ES-I3 (cell line): Measurements from ENCODE around the gene BCO1.

Experiments
- H3K36me3 ChIP-seq: 2 replicates; pipeline ENCODE4 v1.6.1; 2013; ENCODE audit warnings: mild to moderate bottlenecking, low read length, control low read depth, moderate library complexity; ENCODE audit not compliant: insufficient read depth
- H3K4me1 ChIP-seq: 2 replicates; pipeline ENCODE4 v1.6.1; 2013; ENCODE audit warnings: mild to moderate bottlenecking, control low read depth, low read length; ENCODE audit not compliant: insufficient read depth
- H3K9ac ChIP-seq: 2 replicates; pipeline ENCODE4 v1.6.1; 2013; ENCODE audit warnings: low read depth, mild to moderate bottlenecking, low read length, moderate library complexity
- H3K9me3 ChIP-seq: 2 replicates; pipeline ENCODE4 v1.6.1; 2013; ENCODE audit warnings: mild to moderate bottlenecking, low read length, moderate library complexity; ENCODE audit not compliant: control insufficient read depth, insufficient read depth

The BCO1 gene

GRCh38 chr16:81277541-81278080, 39.1 kb downstream of the BCO1 start:
- Histone ChIP-seq H3K9ac (no peak overlapping the region), H3K36me3 (no peaks in the 10 kb centered on the region), H3K9me3 (no peaks in the 10 kb centered on the region)

DNA sequence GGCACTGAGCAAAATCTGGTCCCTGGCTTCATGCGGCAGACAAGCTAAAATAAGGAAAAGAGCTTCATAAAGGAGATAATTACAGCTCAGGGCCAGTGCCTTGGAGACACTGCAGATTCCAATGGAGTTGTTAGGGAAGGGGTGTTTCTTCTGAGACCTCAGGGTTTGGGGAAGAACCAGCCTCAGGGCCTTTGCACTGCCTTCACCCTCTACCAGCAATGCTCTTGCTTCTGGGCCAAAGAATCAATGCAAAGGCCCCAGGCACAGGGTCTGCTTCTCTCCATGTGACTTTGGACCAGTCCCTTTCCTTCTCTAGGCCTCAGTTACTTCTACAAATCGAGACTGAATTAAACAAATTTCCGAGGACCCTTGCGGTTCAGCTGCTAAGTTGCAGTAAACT, 40.0 kb downstream of the BCO1 start:
- Histone ChIP-seq H3K36me3 (no peaks in the 10 kb centered on the region), H3K4me1 (no peaks in the 10 kb centered on the region; the same call in 1 of the 2 replicates), H3K9me3 (no peaks in the 10 kb centered on the region), H3K9ac (no peak overlapping the region)

More at GRCh38 chr16:81277541-81278080, 39.1 kb downstream of the BCO1 start:
- H3K4me1 ChIP-seq, result no peaks in the 10 kb centered on the region; the same call in 1 of the 2 replicates

- Histone ChIP-seq H3K36me3 (no peaks in the 10 kb centered on the region), H3K4me1 (no peaks in the 10 kb centered on the region), H3K9ac (no peak overlapping the region), H3K9me3 (no peaks in the 10 kb centered on the region)
Measured at GRCh38 chr16:81279392-81279791, 40.9 kb downstream of the BCO1 start.

DNA sequence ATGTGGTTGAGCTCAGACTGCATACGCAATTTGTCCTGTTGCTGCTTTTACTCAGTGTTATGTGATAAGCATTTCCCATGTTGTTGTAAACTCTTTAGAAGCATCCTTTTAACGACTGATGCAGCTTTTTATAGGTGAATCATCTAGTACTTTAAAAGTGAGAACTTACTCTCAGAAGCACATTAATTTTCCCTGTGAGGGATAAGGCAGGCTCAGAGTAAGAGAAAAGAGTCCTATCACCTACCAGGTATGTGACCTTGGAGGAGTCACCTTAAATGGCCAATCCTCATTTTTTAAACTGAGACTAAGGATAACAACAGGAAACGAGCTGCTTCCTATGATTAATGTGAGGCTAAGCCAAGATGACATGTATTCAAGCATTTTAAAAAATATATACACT, 41.9 kb downstream of the BCO1 start:
- Histone ChIP-seq H3K4me1 (no peaks in the 10 kb centered on the region), H3K9me3 (no peaks in the 10 kb centered on the region), H3K36me3 (no peaks in the 10 kb centered on the region), H3K9ac (no peak overlapping the region)

DNA sequence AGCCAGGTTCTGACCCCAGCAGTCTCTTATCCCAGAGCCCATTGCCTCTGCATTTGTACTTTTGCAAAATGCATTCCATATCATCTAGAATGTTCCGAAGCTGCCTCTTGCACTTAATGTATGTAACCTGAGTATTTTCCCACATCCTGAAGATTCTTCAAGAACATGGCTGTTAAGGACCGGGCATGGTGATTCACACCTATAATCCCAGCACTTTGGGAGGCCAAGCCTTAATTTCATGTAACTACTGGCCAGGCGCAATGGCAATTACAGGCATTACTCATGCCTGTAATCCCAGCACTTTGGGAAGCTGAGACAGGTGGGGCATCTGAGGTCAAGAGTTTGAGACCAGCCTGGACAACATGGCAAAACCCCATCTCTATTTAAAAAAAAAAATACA, 44.6 kb downstream of the BCO1 start:
- Histone ChIP-seq H3K9ac (no peak overlapping the region), H3K4me1 (no peaks in the 10 kb centered on the region), H3K9me3 (no peaks in the 10 kb centered on the region), H3K36me3 (no peaks in the 10 kb centered on the region)

GRCh38 chr16:81284995-81285600, 46.6 kb downstream of the BCO1 start:
- Histone ChIP-seq H3K9me3 (no peaks in the 10 kb centered on the region), H3K4me1 (no peaks in the 10 kb centered on the region), H3K9ac (no peak overlapping the region), H3K36me3 (no peaks in the 10 kb centered on the region)

DNA sequence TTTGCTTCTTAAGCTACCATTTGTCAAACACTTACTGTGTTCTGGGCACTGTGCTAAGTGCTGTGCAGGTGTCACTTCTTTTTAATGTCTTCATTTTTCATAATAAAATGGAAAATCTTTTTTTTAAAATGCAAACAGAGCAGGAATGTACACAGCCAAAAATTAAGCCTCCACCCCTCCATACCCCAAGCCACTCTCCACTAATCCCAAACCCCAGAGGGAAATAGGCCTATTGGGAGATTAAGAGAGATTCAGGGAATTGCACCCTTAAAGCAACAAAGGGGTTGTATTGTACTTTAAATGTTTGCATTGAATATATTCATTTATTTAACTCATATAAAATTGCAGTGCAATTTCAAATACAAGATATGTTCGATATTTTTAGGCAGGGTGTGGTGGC, 47.7 kb downstream of the BCO1 start:
- H3K4me1 ChIP-seq, result no peaks in the 10 kb centered on the region
- no peak overlapping the region for H3K9ac ChIP-seq
- no peaks in the 10 kb centered on the region for H3K36me3 ChIP-seq
- no peaks in the 10 kb centered on the region for H3K9me3 ChIP-seq

- no peaks in the 10 kb centered on the region for H3K9me3 ChIP-seq
- H3K4me1 ChIP-seq, result no peaks in the 10 kb centered on the region
- H3K36me3 ChIP-seq, result no peaks in the 10 kb centered on the region
- no peak overlapping the region for H3K9ac ChIP-seq
Measured at GRCh38 chr16:81291117-81291516, 52.6 kb downstream of the BCO1 start.

DNA sequence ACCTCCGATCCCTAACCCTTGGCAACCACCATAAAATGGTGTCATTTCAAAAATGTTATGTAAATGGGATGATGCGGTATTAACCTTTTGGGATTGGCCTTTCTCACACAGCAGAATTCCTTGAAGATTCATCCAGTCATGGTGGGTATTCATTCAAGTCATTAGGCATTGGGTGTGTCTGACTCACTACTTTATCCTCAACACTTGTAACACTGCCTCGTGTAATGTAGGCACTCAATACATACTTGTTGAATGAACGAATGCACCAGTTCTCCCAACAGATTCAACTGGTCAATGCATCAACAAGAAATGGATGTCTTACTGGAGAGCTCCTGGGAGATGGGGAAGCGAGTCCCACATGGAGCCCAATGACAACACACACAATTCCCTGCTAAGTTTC, 54.4 kb downstream of the BCO1 start:
- Histone ChIP-seq H3K9me3 (no peaks in the 10 kb centered on the region), H3K4me1 (no peaks in the 10 kb centered on the region), H3K36me3 (no peaks in the 10 kb centered on the region), H3K9ac (no peak overlapping the region)

DNA sequence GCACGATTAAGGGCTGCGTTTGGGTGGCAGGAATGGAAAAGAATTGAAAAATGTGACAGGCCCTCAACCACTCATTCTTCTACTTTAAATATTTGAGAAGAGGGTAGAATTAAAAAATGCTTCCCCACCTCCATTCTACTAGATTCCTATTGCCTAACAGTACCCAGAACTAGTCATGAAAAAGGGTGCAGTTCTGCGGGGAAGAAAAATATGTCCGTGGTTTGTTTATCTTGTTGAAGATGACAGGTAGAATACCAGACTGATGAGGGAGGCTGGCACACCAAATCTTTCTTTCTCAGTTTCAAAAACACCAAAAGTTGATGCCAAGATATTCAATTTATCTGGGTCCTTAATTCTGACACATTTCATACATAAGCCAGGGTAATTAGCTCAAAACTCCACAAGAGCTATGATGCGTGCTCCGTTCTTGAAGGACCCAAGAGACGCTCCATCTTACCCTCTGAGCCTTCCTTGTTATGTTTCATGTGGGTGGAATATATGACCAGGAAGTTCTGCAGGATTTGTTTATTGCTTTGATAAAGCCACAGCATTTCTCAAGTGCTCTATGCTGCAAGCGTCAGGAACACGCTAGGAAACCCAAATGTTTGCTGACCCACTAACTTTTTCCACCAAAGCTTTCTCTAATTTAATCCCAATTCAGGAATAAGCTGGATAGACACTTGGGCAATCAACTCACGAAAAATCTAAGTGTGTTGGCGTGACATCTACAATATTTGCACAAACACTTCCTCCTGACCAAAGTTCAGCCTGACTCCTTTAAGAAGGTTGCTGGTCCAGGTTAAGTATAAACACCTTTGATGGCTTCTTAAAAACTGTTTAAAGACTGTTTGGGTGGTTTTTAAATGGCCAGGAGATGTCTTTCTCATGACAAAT, 55.7 kb downstream of the BCO1 start:
- Histone ChIP-seq H3K9me3 (no peaks in the 10 kb centered on the region), H3K4me1 (no peaks in the 10 kb centered on the region), H3K36me3 (no peaks in the 10 kb centered on the region), H3K9ac (no peak overlapping the region)

GRCh38 chr16:81296631-81297030, 58.1 kb downstream of the BCO1 start:
- Histone ChIP-seq H3K4me1 (no peaks in the 10 kb centered on the region), H3K36me3 (no peaks in the 10 kb centered on the region), H3K9me3 (no peaks in the 10 kb centered on the region), H3K9ac (no peak overlapping the region)

GRCh38 chr16:81307770-81308169, 69.3 kb downstream of the BCO1 start:
- Histone ChIP-seq H3K36me3 (no peaks in the 10 kb centered on the region; the same call in 1 of the 2 replicates), H3K9ac (no peak overlapping the region), H3K9me3 (no peaks in the 10 kb centered on the region), H3K4me1 (peaks cover 11% of the 10 kb centered on the region)

DNA sequence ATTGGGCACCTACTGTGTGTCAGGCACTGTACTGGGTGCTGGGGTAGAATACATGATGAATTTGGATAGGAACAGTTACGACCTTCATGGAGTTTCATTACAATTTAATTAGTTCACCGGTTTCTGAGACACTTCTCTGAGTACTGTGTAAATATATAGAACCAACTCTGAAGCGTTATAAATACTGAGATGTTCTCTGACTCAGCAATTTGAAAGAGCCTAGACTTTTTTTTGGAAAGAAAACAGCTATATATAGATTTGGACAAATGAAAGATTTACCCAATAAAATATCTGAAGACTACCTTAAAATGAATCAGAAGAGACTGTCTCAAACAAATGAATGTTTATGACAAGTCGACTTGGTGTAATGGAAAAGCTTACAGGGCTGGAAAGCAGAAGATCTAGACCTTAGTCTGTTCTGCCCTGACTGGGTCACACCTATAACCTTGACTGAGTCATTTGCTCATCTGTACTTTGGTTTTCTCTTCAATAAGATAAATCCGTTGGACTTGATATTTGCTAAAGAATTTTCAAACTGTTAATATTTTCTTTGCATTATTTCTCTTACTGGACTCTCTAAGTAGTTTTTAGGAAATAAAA, 71.7 kb downstream of the BCO1 start:
- Histone ChIP-seq H3K9me3 (no peaks in the 10 kb centered on the region), H3K9ac (no peak overlapping the region), H3K36me3 (no peaks in the 10 kb centered on the region; the same call in 1 of the 2 replicates)

DNA sequence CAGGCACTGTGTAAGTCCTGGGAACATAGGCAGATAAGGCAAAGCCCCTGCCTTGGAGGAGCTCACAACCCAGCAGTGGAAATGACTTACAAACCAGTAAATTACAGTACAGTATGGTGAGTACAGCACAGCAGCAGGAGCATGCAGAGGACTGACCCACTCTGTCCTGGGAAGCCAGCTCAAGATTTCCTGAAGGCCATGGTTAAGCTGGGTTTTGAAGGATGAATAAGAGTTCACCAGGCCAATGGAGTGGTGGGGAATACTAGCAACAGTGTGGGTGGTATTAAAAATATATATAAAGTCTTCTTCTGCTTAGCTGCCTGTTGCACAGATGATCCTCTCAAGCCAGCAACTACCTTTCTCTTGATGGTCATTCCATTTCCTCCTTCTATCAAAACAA, 73.3 kb downstream of the BCO1 start:
- Histone ChIP-seq H3K9ac (no peak overlapping the region), H3K4me1 (peaks cover 13% of the 10 kb centered on the region; the same call in 1 of the 2 replicates), H3K9me3 (no peaks in the 10 kb centered on the region), H3K36me3 (no peaks in the 10 kb centered on the region; the same call in 1 of the 2 replicates)

More for the DNA sequence above, 71.7 kb downstream of the BCO1 start:
- H3K4me1 ChIP-seq, result peaks cover 13% of the 10 kb centered on the region; the same call in 1 of the 2 replicates
